Natural killer cell treated with Interleukin-12 subunit alpha and Interleukin-12 subunit beta and Interleukin-15 and Interleukin-18, amount 100 ng/mL, for 72 hours (primary cell): ENCODE measurements around the gene NDRG3. TPM values are rescaled to one million over a fixed set of nuclear protein-coding genes. Genes with fewer than 3 reads are reported as not detected.
"Not testable (repeated sequence)": the region's sequence is repeated elsewhere in the genome, so short reads cannot be mapped to it uniquely, and the experiment has no call there.

Experiments used
- ATAC-seq, 2 donors: fragments of 150-1000 bp; cut with Tn5 transposase in 1 of 2; sonication (Bioruptor Pico), chemical (Tn5 transposase) in 1 of 2; 2 replicates each; pipeline ENCODE4 v1.10.0; 2021
- DNase-seq: peaks from one replicate; pipeline ENCODE4 v3.0.0; 2022; ENCODE audit warnings: low spot score
- H3K27ac Mint-ChIP-seq, 2 donors: 1 replicate in 1 of 2; 2 replicates in 1 of 2; pipeline ENCODE4 v1.8.0; 2022; ENCODE audit warnings: mixed read lengths in 2 of 2, mild to moderate bottlenecking in 1 of 2, moderate library complexity in 1 of 2
- H3K27me3 Mint-ChIP-seq, 2 donors: 1 replicate in 1 of 2; 2 replicates in 1 of 2; pipeline ENCODE4 v1.8.0; 2022; ENCODE audit warnings: mixed read lengths in 2 of 2
- H3K36me3 Mint-ChIP-seq: one replicate; pipeline ENCODE4 v1.8.0; 2022; ENCODE audit warnings: mixed read lengths
- H3K4me1 Mint-ChIP-seq, 2 donors: 1 replicate in 1 of 2; 2 replicates in 1 of 2; pipeline ENCODE4 v1.8.0; 2022; ENCODE audit warnings: low read depth in 2 of 2, mixed read lengths in 2 of 2, mild to moderate bottlenecking in 1 of 2
- H3K4me3 Mint-ChIP-seq: one replicate; pipeline ENCODE4 v1.8.0; 2022; ENCODE audit warnings: mixed read lengths
- H3K9me3 Mint-ChIP-seq: 2 replicates; pipeline ENCODE4 v1.8.0; 2022; ENCODE audit warnings: mixed read lengths
- total RNA-seq, 2 donors: library from RNA; stranded (reverse); gene quantifications; one replicate each; pipeline ENCODE4 v1.2.3, GENCODE V29; 2022

Gene NDRG3
- total RNA-seq, 2 donors from 2014 or later, result 19.0 to 20.6 TPM

GRCh38 chr20:36614781-36615557 lies 130.9 kb downstream of the NDRG3 start:
- ATAC-seq (peak; percentile 24 to 28), DNase-seq (no peak)
- Mint-ChIP-seq H3K36me3 (peaks cover 5% of the 10 kb centered on the region), H3K4me1 (peaks cover 0 to 14% of the 10 kb centered on the region in 2 donors), H3K27me3 (no peaks in the 10 kb centered on the region), H3K27ac (peak overlapping the region; percentile 8 to 28), H3K4me3 (no peak overlapping the region), H3K9me3 (no peaks in the 10 kb centered on the region)

- H3K27ac Mint-ChIP-seq, result peak overlapping the region in 1 of 2 donors; percentile 28
These were observed 131.9 kb downstream of the NDRG3 start for GRCh38 chr20:36613974-36614373.

GRCh38 chr20:36611625-36612024 lies 134.3 kb downstream of the NDRG3 start:
- DNase-seq, result no peak
- no peak overlapping the region for H3K4me3 Mint-ChIP-seq
- ATAC-seq, result no peak
- peaks cover 13 to 26% of the 10 kb centered on the region in 2 donors for H3K4me1 Mint-ChIP-seq
- no peak overlapping the region for H3K27ac Mint-ChIP-seq
- H3K9me3 Mint-ChIP-seq, result no peaks in the 10 kb centered on the region
- H3K27me3 Mint-ChIP-seq, result no peaks in the 10 kb centered on the region
- peaks cover 21% of the 10 kb centered on the region for H3K36me3 Mint-ChIP-seq

More at GRCh38 chr20:36613974-36614373, 131.9 kb downstream of the NDRG3 start:
- peaks cover 10% of the 10 kb centered on the region for H3K36me3 Mint-ChIP-seq
- H3K4me1 Mint-ChIP-seq, result peaks cover 0 to 14% of the 10 kb centered on the region in 2 donors
- no peaks in the 10 kb centered on the region for H3K9me3 Mint-ChIP-seq
- DNase-seq, result no peak
- no peak overlapping the region for H3K4me3 Mint-ChIP-seq
- no peaks in the 10 kb centered on the region for H3K27me3 Mint-ChIP-seq
- no peak for ATAC-seq

GRCh38 chr20:36608388-36608728 lies 137.5 kb downstream of the NDRG3 start:
- H3K27ac Mint-ChIP-seq, result peak overlapping the region in 1 of 2 donors; percentile 97
- not testable (repeated sequence) for DNase-seq, H3K9me3 Mint-ChIP-seq, ATAC-seq, H3K27me3 Mint-ChIP-seq
- peaks cover 25% of the 10 kb centered on the region for H3K36me3 Mint-ChIP-seq
- H3K4me3 Mint-ChIP-seq, result peak overlapping the region; percentile 100
- H3K4me1 Mint-ChIP-seq, result peaks cover 25% of the 10 kb centered on the region in 2 donors

GRCh38 chr20:36607586-36608387 lies 138.1 kb downstream of the NDRG3 start:
- DNase-seq (no peak), ATAC-seq (no peak)
- peaks cover 25% of the 10 kb centered on the region for H3K36me3 Mint-ChIP-seq
- H3K4me1 Mint-ChIP-seq, result peaks cover 25% of the 10 kb centered on the region in 2 donors
- no peaks in the 10 kb centered on the region for H3K9me3 Mint-ChIP-seq
- no peaks in the 10 kb centered on the region for H3K27me3 Mint-ChIP-seq
- H3K27ac Mint-ChIP-seq, result peak overlapping the region; percentile 87 to 97
- H3K4me3 Mint-ChIP-seq, result peak overlapping the region; percentile 100

- Mint-ChIP-seq H3K36me3 (peaks cover 25% of the 10 kb centered on the region), H3K4me3 (peak overlapping the region; percentile 100), H3K4me1 (peaks cover 21 to 25% of the 10 kb centered on the region in 2 donors), H3K27me3 (no peaks in the 10 kb centered on the region), H3K9me3 (no peaks in the 10 kb centered on the region), H3K27ac (peak overlapping the region; percentile 87 to 97)
- ATAC-seq (no peak), DNase-seq (no peak)
These were observed 139.5 kb downstream of the NDRG3 start for GRCh38 chr20:36606158-36607066.

GRCh38 chr20:36605399-36606157 lies 140.3 kb downstream of the NDRG3 start, which contains the start of gene RAB5IF:
RAB5IF (plus strand) TSS chr20:36605779; CDS start chr20:36605952, 173 bp downstream.
- ATAC-seq, result peak; percentile 95
- DNase-seq, result peak; percentile 99
- peak within 1 kb of the TSS; percentile 100 for H3K4me3 Mint-ChIP-seq
- peaks cover 21 to 25% of the 10 kb centered on the region in 2 donors for H3K4me1 Mint-ChIP-seq
- no peaks in the 10 kb centered on the region for H3K9me3 Mint-ChIP-seq
- peak within 1 kb of the TSS; percentile 87 to 97 for H3K27ac Mint-ChIP-seq
- H3K36me3 Mint-ChIP-seq, result peaks cover 25% of the 10 kb centered on the region
- no peaks in the 10 kb centered on the region for H3K27me3 Mint-ChIP-seq

- Mint-ChIP-seq H3K9me3 (no peaks in the 10 kb centered on the region), H3K27me3 (no peaks in the 10 kb centered on the region), H3K4me1 (peaks cover 24 to 29% of the 10 kb centered on the region in 2 donors), H3K27ac (peak overlapping the region; percentile 87 to 97), H3K36me3 (peaks cover 25% of the 10 kb centered on the region), H3K4me3 (peak overlapping the region; percentile 100)
- DNase-seq, result peak; percentile 69
- ATAC-seq, result peak; percentile 36 to 37
These were observed 140.9 kb downstream of the NDRG3 start for GRCh38 chr20:36604952-36605398.

Other genes with a start within 250 kb of the NDRG3 start
- gene MYL9, start 204.6 kb downstream of the NDRG3 start, total RNA-seq, result under 1 TPM in 1 of 2 donors, not detected in 1; 0.76 TPM
- 10 to 100 TPM; 23.2 to 38.5 TPM for gene TGIF2, start 172.5 kb downstream of the NDRG3 start, total RNA-seq
- gene RAB5IF, start 140.3 kb downstream of the NDRG3 start, total RNA-seq, result 100 to 1,000 TPM; 209 to 243 TPM
- gene SLA2, start 99.9 kb downstream of the NDRG3 start, total RNA-seq, result 10 to 100 TPM; 13.6 to 18.9 TPM
- gene DSN1, start 27.7 kb upstream of the NDRG3 start, total RNA-seq, result 10 to 100 TPM; 21.6 to 29.1 TPM
- gene TLDC2, start 130.0 kb upstream of the NDRG3 start, total RNA-seq, result under 1 TPM in 1 of 2 donors, not detected in 1; 0.39 TPM
- gene SAMHD1, start 205.6 kb upstream of the NDRG3 start, total RNA-seq, result 10 to 100 TPM; 74.9 to 86.0 TPM